B cell (primary cell): ENCODE measurements around the gene AKR7A3. TPM values are rescaled to one million over a fixed set of nuclear protein-coding genes. Genes with fewer than 3 reads are reported as not detected.

Experiments used
- ATAC-seq: fragments of 200-7000 bp; cut with Tn5 transposase; one replicate; pipeline ENCODE4 v1.10.0; 2021; ENCODE audit warnings: low read depth, mild to moderate bottlenecking, moderate number of reproducible peaks, moderate library complexity
- CTCF ChIA-PET: fragments of 350-600 bp; sonication (Branson Sonifier 250); formaldehyde crosslinking; loops from one replicate; lab custom pipeline; 2021; ENCODE audit warnings: antibody characterized with exemption, inconsistent platforms; lab: Charles Lee
- POLR2A ChIA-PET: fragments of 350-600 bp; sonication (Branson Sonifier 250); formaldehyde crosslinking; loops from one replicate; lab custom pipeline; 2021; ENCODE audit warnings: antibody characterized with exemption; lab: Charles Lee
- DNase-seq: peaks from one replicate; pipeline ENCODE4 v3.0.0; 2013
- H2AFZ ChIP-seq: 2 replicates; pipeline ENCODE4 v1.6.1; 2012; ENCODE audit warnings: mild to moderate bottlenecking, low read depth, low read length; ENCODE audit not compliant: insufficient read depth, poor library complexity, severe bottlenecking
- H3K27ac ChIP-seq, 2 donors: 1 replicate in 1 of 2; 2 replicates in 1 of 2; pipeline ENCODE4 v1.5.1; 2012 to 2013; ENCODE audit warnings: low read length in 2 of 2, mild to moderate bottlenecking in 2 of 2, moderate library complexity in 1 of 2
- H3K27me3 ChIP-seq, 4 experiments: fragments of 200-600 bp in 1 of 4; sonication (generic) in 1 of 4; replicated peaks in 1 of 4; 1 replicate in 2 of 4; 2 replicates in 2 of 4; pipeline versions ENCODE4 v1.6.1 to v1.7.0; 2013 to 2016; ENCODE audit warnings: low read length in 3 of 4, mild to moderate bottlenecking in 2 of 4, mixed read lengths in 1 of 4, moderate library complexity in 1 of 4; ENCODE audit not compliant: insufficient read depth in 4 of 4, control insufficient read depth in 3 of 4; ENCODE audit errors: control extremely low read depth in 1 of 4
- H3K36me3 ChIP-seq, 2 experiments: replicated peaks in 1 of 2; 1 replicate in 1 of 2; 2 replicates in 1 of 2; pipeline versions ENCODE4 v1.6.1 to v1.7.1; 2013; ENCODE audit warnings: low read length in 1 of 2; ENCODE audit not compliant: insufficient read depth in 2 of 2, control insufficient read depth in 1 of 2; ENCODE audit errors: control extremely low read depth in 1 of 2, extremely low read depth in 1 of 2
- H3K4me1 ChIP-seq, 2 donors: fragments of 200-600 bp in 1 of 2; sonication (generic) in 1 of 2; 1 replicate in 1 of 2; 2 replicates in 1 of 2; pipeline versions ENCODE4 v1.5.1 to v1.6.1; 2013 to 2017; ENCODE audit warnings: low read length in 2 of 2; ENCODE audit not compliant: control insufficient read depth in 2 of 2, insufficient read depth in 2 of 2
- H3K4me2 ChIP-seq: replicated peaks from 2 replicates; pipeline ENCODE3; 2012; ENCODE audit warnings: mild to moderate bottlenecking, low read depth, low read length; ENCODE audit not compliant: poor library complexity, severe bottlenecking
- H3K4me3 ChIP-seq, 5 experiments: fragments of 200-600 bp in 1 of 5; sonication (generic) in 1 of 5; 1 replicate in 3 of 5; 2 replicates in 2 of 5; pipeline versions ENCODE4 v1.5.1 to v1.7.0; 2011 to 2016; ENCODE audit warnings: low read length in 4 of 5, mild to moderate bottlenecking in 4 of 5, low read depth in 2 of 5, control low read depth in 1 of 5, moderate library complexity in 1 of 5; ENCODE audit not compliant: insufficient read depth in 1 of 5; ENCODE audit errors: control extremely low read depth in 1 of 5, extremely low read depth in 1 of 5
- H3K79me2 ChIP-seq: fragments of 200-600 bp; sonication (generic); one replicate; pipeline ENCODE4 v1.6.0; 2016; ENCODE audit warnings: low read length; ENCODE audit not compliant: control insufficient read depth, insufficient read depth
- H3K9ac ChIP-seq: fragments of 200-600 bp; sonication (generic); 2 replicates; pipeline ENCODE4 v1.6.1; 2017; ENCODE audit warnings: mild to moderate bottlenecking, low read length, moderate library complexity
- H3K9me3 ChIP-seq, 3 donors: one replicate each; pipeline versions ENCODE4 v1.6.1 to v1.7.1; 2013; ENCODE audit warnings: low read length in 2 of 3; ENCODE audit not compliant: control insufficient read depth in 2 of 3, insufficient read depth in 1 of 3; ENCODE audit errors: control extremely low read depth in 1 of 3
- H4K20me1 ChIP-seq: 2 replicates; pipeline ENCODE4 v1.6.0; 2012; ENCODE audit warnings: mild to moderate bottlenecking, low read length; ENCODE audit not compliant: insufficient read depth, control insufficient read depth, poor library complexity, severe bottlenecking
- H3K27ac Mint-ChIP-seq: one replicate; pipeline ENCODE4 v1.8.0; 2021; ENCODE audit warnings: mixed read lengths
- H3K27me3 Mint-ChIP-seq: one replicate; pipeline ENCODE4 v1.8.0; 2021; ENCODE audit warnings: mixed read lengths
- H3K4me1 Mint-ChIP-seq: one replicate; pipeline ENCODE4 v1.8.0; 2021; ENCODE audit warnings: mixed read lengths
- H3K4me3 Mint-ChIP-seq: one replicate; pipeline ENCODE4 v1.8.0; 2021; ENCODE audit warnings: mixed read lengths
- H3K9me3 Mint-ChIP-seq: one replicate; pipeline ENCODE4 v1.8.0; 2022; ENCODE audit warnings: mixed read lengths; ENCODE audit not compliant: insufficient read depth
- EZH2 ChIP-seq: IDR thresholded peaks from 2 replicates; pipeline ENCODE4 v1.6.1; 2012; ENCODE audit warnings: borderline replicate concordance, low read depth, mild to moderate bottlenecking, moderate library complexity, low read length; ENCODE audit not compliant: insufficient read depth, poor library complexity, severe bottlenecking
- WGBS: methylation state at CpG from one replicate; pipeline ENCODE4 v1.1.5; 2013; ENCODE audit warnings: missing lambda C conversion rate; ENCODE audit not compliant: insufficient coverage; 5-methylcytosine and 5-hydroxymethylcytosine counted together
- intact Hi-C: fragments of 100-400 bp; cut with micrococcal nuclease; formaldehyde crosslinking; loops from one replicate; pipeline ENCODE4 v1.10.0; 2022
- polyA plus RNA-seq: library from polyadenylated mRNA; depleted of rRNA; stranded (reverse); fragments of >200 nt; gene quantifications from 2 replicates; pipeline ENCODE4 v1.2.3, GENCODE V29; 2012
- total RNA-seq, 2 donors: library from RNA; stranded (reverse); fragments of 120-200 nt in 1 of 2; gene quantifications; 1 replicate in 1 of 2; 2 replicates in 1 of 2; pipeline versions ENCODE4 v1.2.3 to v1.2.4, GENCODE V29; 2013 to 2022
- TF ChIP-seq, protein P1 (sequence below): fragments of 200-600 bp; IDR thresholded peaks from one replicate; pipeline ENCODE4 v1.8.0; 2022; ENCODE audit warnings: antibody characterized with exemption, mild to moderate bottlenecking

The AKR7A3 gene
- total and polyA plus RNA-seq, 2 donors (not counting 1 experiment from before 2014, with no cell fraction given): 0.97 to 1.8 TPM

DNA sequence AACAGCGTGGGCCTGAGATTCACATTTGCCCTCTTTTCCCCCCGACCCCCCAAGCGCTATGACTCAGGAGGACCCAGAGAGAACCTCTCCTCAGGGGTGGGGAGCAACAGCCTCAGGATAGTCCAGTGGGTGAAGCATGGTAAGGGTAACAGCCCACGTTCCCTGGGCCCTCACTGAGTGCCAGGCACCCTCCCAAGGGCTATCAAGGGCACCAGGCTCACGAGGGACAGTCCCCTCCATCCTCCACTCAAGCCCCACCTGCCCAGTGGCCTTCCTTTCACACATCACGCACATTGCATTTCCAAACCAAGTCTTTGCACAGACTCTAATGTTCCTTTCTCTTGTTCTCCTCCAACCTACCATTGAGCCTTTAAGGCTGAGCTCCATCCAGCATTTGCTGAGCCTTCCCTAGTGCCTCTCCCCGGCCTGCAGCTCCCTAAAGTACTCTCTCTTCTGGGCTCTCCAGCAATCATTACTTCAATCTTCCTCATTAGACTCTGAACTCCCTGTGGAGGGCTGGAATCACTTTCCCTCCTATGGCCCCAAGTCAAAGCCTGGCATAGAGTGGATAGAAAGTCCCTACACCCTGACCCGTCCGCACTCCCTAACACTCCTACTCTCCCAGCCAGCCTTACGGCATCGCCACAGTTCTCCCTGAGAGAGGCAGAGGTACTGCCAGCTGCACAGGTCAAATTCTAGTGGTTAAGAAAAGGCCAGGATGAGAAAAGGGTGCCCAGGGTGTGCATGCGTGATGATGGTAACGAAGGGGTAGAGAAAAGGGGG is 22.3 kb upstream of the AKR7A3 start:
- Histone ChIP-seq H3K4me2 (peak overlapping the region; percentile 95), H3K9ac (peak overlapping the region; percentile 93), H3K79me2 (peaks cover 12% of the 10 kb centered on the region), H3K9me3 (no peaks in the 10 kb centered on the region), H3K27ac (peak overlapping the region in 1 of 2 donors; percentile 48), H3K36me3 (peaks cover 0 to 20% of the 10 kb centered on the region in 2 experiments), H3K4me3 (peak overlapping the region in 4 of 5 experiments; percentile 74 to 91 (median 81)), H3K27me3 (no peaks in the 10 kb centered on the region), H4K20me1 (peaks cover 13% of the 10 kb centered on the region), H2AFZ (peak overlapping the region; percentile 97), H3K4me1 (peaks cover 43 to 45% of the 10 kb centered on the region in 2 donors)
- CTCF ChIA-PET: no interaction called here
- TF ChIP-seq, protein P1, sequence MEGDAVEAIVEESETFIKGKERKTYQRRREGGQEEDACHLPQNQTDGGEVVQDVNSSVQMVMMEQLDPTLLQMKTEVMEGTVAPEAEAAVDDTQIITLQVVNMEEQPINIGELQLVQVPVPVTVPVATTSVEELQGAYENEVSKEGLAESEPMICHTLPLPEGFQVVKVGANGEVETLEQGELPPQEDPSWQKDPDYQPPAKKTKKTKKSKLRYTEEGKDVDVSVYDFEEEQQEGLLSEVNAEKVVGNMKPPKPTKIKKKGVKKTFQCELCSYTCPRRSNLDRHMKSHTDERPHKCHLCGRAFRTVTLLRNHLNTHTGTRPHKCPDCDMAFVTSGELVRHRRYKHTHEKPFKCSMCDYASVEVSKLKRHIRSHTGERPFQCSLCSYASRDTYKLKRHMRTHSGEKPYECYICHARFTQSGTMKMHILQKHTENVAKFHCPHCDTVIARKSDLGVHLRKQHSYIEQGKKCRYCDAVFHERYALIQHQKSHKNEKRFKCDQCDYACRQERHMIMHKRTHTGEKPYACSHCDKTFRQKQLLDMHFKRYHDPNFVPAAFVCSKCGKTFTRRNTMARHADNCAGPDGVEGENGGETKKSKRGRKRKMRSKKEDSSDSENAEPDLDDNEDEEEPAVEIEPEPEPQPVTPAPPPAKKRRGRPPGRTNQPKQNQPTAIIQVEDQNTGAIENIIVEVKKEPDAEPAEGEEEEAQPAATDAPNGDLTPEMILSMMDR: no peak
- no peak for TF ChIP-seq EZH2
- ATAC-seq: no peak
- peak; percentile 41 for DNase-seq
- Mint-ChIP-seq H3K27ac (peak overlapping the region; percentile 75), H3K4me3 (peak overlapping the region; percentile 88), H3K9me3 (no peaks in the 10 kb centered on the region), H3K4me1 (peaks cover 46% of the 10 kb centered on the region), H3K27me3 (no peaks in the 10 kb centered on the region)
- intact Hi-C loops: loop anchor here (5.0 kb wide), 1 partner anchor 166 kb away; no protein-coding TSS in a partner anchor
- POLR2A ChIA-PET: no interaction called here
- 61% methylated on average over 8 of the region's 13 CpGs for WGBS

GRCh38 chr1:19310061-19310460 is 21.5 kb upstream of the AKR7A3 start:
- H3K4me3 ChIP-seq: no peak overlapping the region
- WGBS: 100% methylated on average over 2 of the region's 7 CpGs
- intact Hi-C loops: loop anchor here (5.0 kb wide), 1 partner anchor 167 kb away; no protein-coding TSS in a partner anchor
- no peak overlapping the region for H3K9ac ChIP-seq
- peaks cover 34 to 37% of the 10 kb centered on the region in 2 donors for H3K4me1 ChIP-seq
- ChIA-PET CTCF (no interaction called here), POLR2A (no interaction called here)
- no peak overlapping the region for H2AFZ ChIP-seq
- H3K27me3 ChIP-seq: no peaks in the 10 kb centered on the region
- ATAC-seq: no peak
- Mint-ChIP-seq H3K4me3 (peak overlapping the region; percentile 45), H3K27me3 (no peaks in the 10 kb centered on the region), H3K4me1 (peaks cover 38% of the 10 kb centered on the region), H3K9me3 (no peaks in the 10 kb centered on the region), H3K27ac (peak overlapping the region; percentile 37)
- H3K9me3 ChIP-seq: no peaks in the 10 kb centered on the region
- no peak overlapping the region for H3K4me2 ChIP-seq
- DNase-seq: peak; percentile 5
- TF ChIP-seq, protein P1: no peak
- no peak for TF ChIP-seq EZH2
- H3K79me2 ChIP-seq: peaks cover 12% of the 10 kb centered on the region
- H3K27ac ChIP-seq: no peak overlapping the region
- H3K36me3 ChIP-seq: peaks cover 0 to 27% of the 10 kb centered on the region in 2 experiments
- H4K20me1 ChIP-seq: peaks cover 6% of the 10 kb centered on the region
